K562 treated with DMSO at 1 percent for 4 hours (cell line): ENCODE measurements around the gene TAS2R38. TPM values are rescaled to one million over a fixed set of nuclear protein-coding genes. Genes with fewer than 3 reads are reported as not detected.

ENCODE experiments used
- total RNA-seq: library from RNA; unstranded; fragments of 300-600 nt; gene quantifications from 2 replicates; pipeline ENCODE4 v1.2.3, GENCODE V29; 2022; ENCODE audit not compliant: insufficient read depth

Gene TAS2R38
- total RNA-seq, result not detected in 2 replicates

GRCh38 chr7:141973673-141974072, at the start of gene TAS2R38:
Gene TAS2R38 (minus strand): TSS chr7:141973773. CDS start chr7:141973689, 84 bp downstream.

GRCh38 chr7:141946796-141947195, 26.8 kb downstream of the TAS2R38 start, which contains the start of gene CLEC5A:
Gene CLEC5A (minus strand): TSS chr7:141946974. CDS start chr7:141946292, 682 bp downstream.

Other genes with a start within 250 kb of the TAS2R38 start
- gene SSBP1, start 235.4 kb downstream of the TAS2R38 start, total RNA-seq, result 212 and 245 TPM in 2 replicates
- gene TAS2R3, start 209.7 kb downstream of the TAS2R38 start, total RNA-seq, result not detected in 2 replicates
- 0.42 TPM in 1 of 2 replicates, not detected in the other for gene TAS2R4, start 197.1 kb downstream of the TAS2R38 start, total RNA-seq
- 1.1 and 2.3 TPM in 2 replicates for gene TAS2R5, start 183.6 kb downstream of the TAS2R38 start, total RNA-seq
- not detected in 2 replicates for gene PRSS37, start 132.3 kb downstream of the TAS2R38 start, total RNA-seq
- gene OR9A4, start 57.4 kb downstream of the TAS2R38 start, total RNA-seq, result not detected in 2 replicates
- gene CLEC5A, start 26.8 kb downstream of the TAS2R38 start, total RNA-seq, result not detected in 2 replicates
- 0.25 TPM in 1 of 2 replicates, not detected in the other for gene MGAM, start 22.1 kb upstream of the TAS2R38 start, total RNA-seq
- gene MGAM2, start 137.9 kb upstream of the TAS2R38 start, total RNA-seq, result not detected in 2 replicates